HepG2 (cell line): ENCODE measurements around the gene ETS2. TPM values are rescaled to one million over a fixed set of nuclear protein-coding genes. Genes with fewer than 3 reads are reported as not detected.
A peak's percentile ranks its signal among the peaks of the same experiment; 100 is the strongest.

Source experiments
- ARID5B ChIP-seq: IDR thresholded peaks from 2 replicates; pipeline ENCODE4 v1.4.0; 2020; ENCODE audit warnings: mild to moderate bottlenecking, missing genetic modification reagents
- CREM ChIP-seq, 2 experiments: sonication (generic) in 1 of 2; formaldehyde crosslinking in 1 of 2; IDR thresholded peaks; 2 replicates each; pipeline versions ENCODE4 v1.4.0 to v1.6.1; 2016 to 2020; ENCODE audit warnings: antibody characterized with exemption in 1 of 2, mild to moderate bottlenecking in 1 of 2, missing genetic modification reagents in 1 of 2
- ETV5 ChIP-seq: IDR thresholded peaks from 2 replicates; pipeline ENCODE4 v1.6.1; 2018; ENCODE audit warnings: missing biosample characterization, missing genetic modification reagents, inconsistent platforms, borderline replicate concordance
- GABPA ChIP-seq, 2 experiments: IDR thresholded peaks; 2 replicates each; pipeline ENCODE4 v1.6.1; 2011 to 2016; ENCODE audit warnings: low read depth in 2 of 2, low read length in 1 of 2, missing biosample characterization in 1 of 2, missing genetic modification characterization in 1 of 2
- HNF4A ChIP-seq: sonication (generic); formaldehyde crosslinking; IDR thresholded peaks from 2 replicates; pipeline ENCODE4 v1.4.0; 2020; ENCODE audit warnings: missing genetic modification reagents
- KMT2A ChIP-seq: sonication (generic); formaldehyde crosslinking; IDR thresholded peaks from 2 replicates; pipeline ENCODE4 v1.4.0; 2020; ENCODE audit warnings: missing genetic modification reagents
- MAFF ChIP-seq: IDR thresholded peaks from 2 replicates; pipeline ENCODE4 v1.6.1; 2011; ENCODE audit warnings: low read depth, low read length, improper control_type of control experiment
- MYNN ChIP-seq: sonication (generic); formaldehyde crosslinking; IDR thresholded peaks from 2 replicates; pipeline ENCODE4 v1.4.0; 2020; ENCODE audit warnings: mild to moderate bottlenecking, low read depth, missing genetic modification reagents
- POLR2AphosphoS5 ChIP-seq: IDR thresholded peaks from 2 replicates; pipeline ENCODE4 v1.6.1; 2012; ENCODE audit warnings: low read depth, low read length
- POLR2G ChIP-seq: fragments of 200-400 bp; formaldehyde crosslinking; IDR thresholded peaks from 2 replicates; pipeline ENCODE4 v1.6.1; 2018; ENCODE audit warnings: mild to moderate bottlenecking, low read depth, low read length, moderate library complexity
- RBAK ChIP-seq: sonication (generic); formaldehyde crosslinking; IDR thresholded peaks from 2 replicates; pipeline ENCODE4 v1.5.1; 2020; ENCODE audit warnings: mild to moderate bottlenecking, missing genetic modification reagents
- SRF ChIP-seq: IDR thresholded peaks from 2 replicates; pipeline ENCODE4 v1.6.1; 2011; ENCODE audit warnings: mild to moderate bottlenecking, low read depth, low read length, moderate library complexity
- ZNF331 ChIP-seq: sonication (generic); formaldehyde crosslinking; IDR thresholded peaks from 2 replicates; pipeline ENCODE4 v1.4.0; 2020; ENCODE audit warnings: missing genetic modification reagents
- ZNF512B ChIP-seq: sonication (generic); formaldehyde crosslinking; IDR thresholded peaks from 2 replicates; pipeline ENCODE4 v1.5.1; 2020; ENCODE audit warnings: missing genetic modification reagents, mild to moderate bottlenecking, borderline replicate concordance
- ZNF597 ChIP-seq: sonication (generic); formaldehyde crosslinking; IDR thresholded peaks from 2 replicates; pipeline ENCODE4 v1.5.0; 2020; ENCODE audit warnings: missing genetic modification reagents
- polyA plus RNA-seq, 8 experiments: library from polyadenylated mRNA; depleted of rRNA in 3 of 8; stranded (reverse) in 7 of 8; unstranded in 1 of 8; fragments of >200 nt; fragmentation: Illumina TruSeq in 4 of 8; extraction: Trizol in 4 of 8; gene quantifications; 2 replicates each; pipeline versions ENCODE4 v1.2.1 to v1.2.3, GENCODE V29; 2011 to 2016; ENCODE audit warnings: low read depth in 4 of 8, missing spikeins in 1 of 8, mixed read lengths in 1 of 8; ENCODE audit not compliant: insufficient read depth in 1 of 8
- total RNA-seq, 5 experiments: library from RNA; depleted of rRNA; stranded (reverse); fragments of >200 nt; fragmentation: Illumina TruSeq; extraction: Trizol; gene quantifications; 2 replicates each; pipeline ENCODE4 v1.2.3, GENCODE V29; 2016; ENCODE audit warnings: low read depth in 1 of 5
- TF ChIP-seq, protein P1 (sequence below): sonication (generic); formaldehyde crosslinking; IDR thresholded peaks from 2 replicates; pipeline ENCODE4 v1.5.0; 2020; ENCODE audit warnings: missing genetic modification reagents
- TF ChIP-seq, protein P2 (sequence below): IDR thresholded peaks from 2 replicates; pipeline ENCODE4 v1.6.1; 2016; ENCODE audit warnings: low read depth, control low read depth
- TF ChIP-seq, protein P3 (sequence below): IDR thresholded peaks from 2 replicates; pipeline ENCODE4 v1.6.1; 2012; ENCODE audit warnings: inconsistent platforms

The ETS2 gene
- total and polyA plus RNA-seq, 2 of the 13 experiments (the other 11 are each of a cell fraction or from before 2014, with no cell fraction given) = 24.6 to 64.4 TPM

GRCh38 chr21:38824124-38824822 lies 18.5 kb downstream of the ETS2 start (continued):
- TF ChIP-seq, protein P1, sequence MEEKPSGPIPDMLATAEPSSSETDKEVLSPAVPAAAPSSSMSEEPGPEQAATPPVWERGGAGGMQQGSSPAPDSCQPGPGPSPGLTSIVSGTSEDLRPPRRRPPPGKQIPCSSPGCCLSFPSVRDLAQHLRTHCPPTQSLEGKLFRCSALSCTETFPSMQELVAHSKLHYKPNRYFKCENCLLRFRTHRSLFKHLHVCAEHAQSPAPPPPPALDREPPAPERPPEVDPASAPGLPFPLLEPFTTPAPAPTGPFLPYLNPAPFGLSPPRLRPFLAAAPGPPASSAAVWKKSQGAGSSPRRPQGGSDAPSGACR (CRISPR knock-in tag) = peak; percentile 74
- no peak for TF ChIP-seq GABPA (IDR thresholded peaks at IDR 0.05; ENCODE audit: low read depth, low read length)
- TF ChIP-seq GABPA (CRISPR knock-in tag; IDR thresholded peaks at IDR 0.05; ENCODE audit: low read depth) = peak; percentile 40; the same call in 1 of the 2 replicates
- no peak for TF ChIP-seq RBAK
- peak; percentile 98 for TF ChIP-seq HNF4A (CRISPR knock-in tag)
- TF ChIP-seq SRF = 0 out of 2 replicates have a peak, but pooled peaks have one; percentile 31
- peak; percentile 77 for TF ChIP-seq ZNF331 (CRISPR knock-in tag)
- TF ChIP-seq ZNF512B (CRISPR knock-in tag) = peak; percentile 41; the same call in 1 of the 2 replicates
- TF ChIP-seq, protein P2, sequence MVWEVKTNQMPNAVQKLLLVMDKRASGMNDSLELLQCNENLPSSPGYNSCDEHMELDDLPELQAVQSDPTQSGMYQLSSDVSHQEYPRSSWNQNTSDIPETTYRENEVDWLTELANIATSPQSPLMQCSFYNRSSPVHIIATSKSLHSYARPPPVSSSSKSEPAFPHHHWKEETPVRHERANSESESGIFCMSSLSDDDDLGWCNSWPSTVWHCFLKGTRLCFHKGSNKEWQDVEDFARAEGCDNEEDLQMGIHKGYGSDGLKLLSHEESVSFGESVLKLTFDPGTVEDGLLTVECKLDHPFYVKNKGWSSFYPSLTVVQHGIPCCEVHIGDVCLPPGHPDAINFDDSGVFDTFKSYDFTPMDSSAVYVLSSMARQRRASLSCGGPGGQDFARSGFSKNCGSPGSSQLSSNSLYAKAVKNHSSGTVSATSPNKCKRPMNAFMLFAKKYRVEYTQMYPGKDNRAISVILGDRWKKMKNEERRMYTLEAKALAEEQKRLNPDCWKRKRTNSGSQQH = 0 out of 2 replicates have a peak, but pooled peaks have one; percentile 50
- TF ChIP-seq, protein P3, sequence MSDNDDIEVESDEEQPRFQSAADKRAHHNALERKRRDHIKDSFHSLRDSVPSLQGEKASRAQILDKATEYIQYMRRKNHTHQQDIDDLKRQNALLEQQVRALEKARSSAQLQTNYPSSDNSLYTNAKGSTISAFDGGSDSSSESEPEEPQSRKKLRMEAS = peak; percentile 79
- TF ChIP-seq KMT2A = no peak
- no peak for TF ChIP-seq MYNN
- TF ChIP-seq POLR2AphosphoS5 = 0 out of 2 replicates have a peak, but pooled peaks have one; percentile 40
- TF ChIP-seq ZNF597 (CRISPR knock-in tag) = no peak
- TF ChIP-seq MAFF = peak; percentile 15; the same call in 1 of the 2 replicates
- TF ChIP-seq ARID5B (CRISPR knock-in tag) = peak; percentile 95
- TF ChIP-seq ETV5 (CRISPR knock-in tag) = peak; percentile 56; the same call in 1 of the 2 replicates
- peak; percentile 82 for TF ChIP-seq POLR2G
- TF ChIP-seq CREM (IDR thresholded peaks at IDR 0.05) = peak; percentile 83
- no peak for TF ChIP-seq CREM (CRISPR knock-in tag; IDR thresholded peaks at IDR 0.05)
